HG03575 (cell line): Measurements from ENCODE around the gene NDST3.

Source experiments
- ATAC-seq: cut with Tn5 transposase; IDR thresholded peaks from one replicate; pipeline ENCODE4 v1.9.1; 2021; ENCODE audit not compliant: unreplicated experiment, insufficient number of reproducible peaks, low FRiP score; ENCODE audit errors: extremely low read depth

Gene NDST3

GRCh38 chr4:118076958-118077766, 42.9 kb downstream of the NDST3 start:
- no peak for ATAC-seq

DNA sequence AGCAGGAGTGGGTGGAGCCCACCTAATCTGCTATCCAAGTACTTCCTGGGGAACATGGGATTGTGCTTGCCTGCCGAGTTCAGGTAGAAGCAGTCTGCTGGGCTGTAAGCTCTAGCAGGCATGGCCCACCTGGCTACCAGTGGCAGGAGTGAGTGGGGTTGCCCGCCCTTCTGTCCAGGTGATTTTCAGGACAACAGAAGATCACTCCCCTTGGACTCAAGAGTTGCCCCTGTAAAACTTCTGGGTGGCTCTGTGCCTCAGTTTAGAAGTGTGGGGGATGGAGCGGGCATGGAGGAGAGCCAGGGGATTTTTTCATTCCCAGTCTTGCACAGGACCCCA, 43.5 kb downstream of the NDST3 start:
- no peak for ATAC-seq

DNA sequence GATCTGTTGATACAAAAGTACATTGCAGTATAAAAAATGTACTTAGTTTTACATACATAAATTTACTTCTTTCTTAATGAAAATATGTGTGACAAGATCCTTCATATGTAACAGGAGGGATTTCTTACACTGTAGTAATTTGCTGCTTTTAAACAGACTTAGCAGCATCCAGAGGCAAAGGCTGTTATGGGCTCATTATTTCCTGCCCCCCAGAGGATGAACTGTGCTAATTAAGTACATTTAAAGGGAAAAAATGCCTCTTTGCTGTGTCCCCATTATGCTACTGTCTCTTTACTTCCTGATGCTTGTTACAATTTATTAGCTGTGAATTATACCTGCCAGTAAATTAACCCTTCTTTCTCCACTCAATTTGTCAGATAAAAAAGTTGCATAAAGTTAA, 47.1 kb downstream of the NDST3 start:
- ATAC-seq = no peak

DNA sequence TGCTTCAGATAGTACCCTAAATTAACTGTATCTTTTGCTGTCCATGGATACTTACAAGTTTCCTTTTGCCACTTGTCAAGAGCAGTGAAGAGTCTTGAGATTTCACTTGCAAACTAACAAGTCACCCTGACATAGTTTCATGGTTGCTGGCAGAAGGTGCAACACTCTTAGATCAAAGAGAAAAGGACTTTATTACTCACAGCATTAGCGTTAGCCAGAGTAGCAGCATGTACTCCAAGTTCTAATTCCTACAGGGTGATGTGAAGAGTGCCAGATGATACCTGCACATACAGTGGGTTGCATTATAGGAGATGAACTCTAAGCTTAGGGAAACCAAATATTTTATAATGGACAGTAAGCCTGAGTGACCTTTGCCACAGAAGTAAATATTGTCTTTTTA, 47.9 kb downstream of the NDST3 start:
- no peak for ATAC-seq

- ATAC-seq = no peak
These were observed 51.4 kb downstream of the NDST3 start for GRCh38 chr4:118085700-118086099.

DNA sequence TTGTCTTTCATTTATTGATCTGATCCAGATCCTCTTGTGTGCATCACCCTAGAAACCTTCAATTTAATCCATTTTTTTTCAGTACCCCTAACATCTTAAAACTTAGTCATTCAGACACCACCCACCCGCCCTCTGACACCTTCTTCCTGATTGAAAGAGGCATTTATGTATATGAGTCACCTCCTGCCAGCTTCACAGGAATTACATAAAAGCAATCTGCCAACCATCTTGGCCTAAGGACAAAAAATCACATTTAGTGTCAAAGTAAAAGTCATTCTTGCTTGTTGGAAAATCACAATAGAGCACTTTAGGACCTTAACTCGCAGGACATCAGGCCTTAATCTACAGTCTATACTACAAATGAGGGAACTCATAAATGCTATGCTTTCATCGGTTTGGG, 52.1 kb downstream of the NDST3 start:
- no peak for ATAC-seq

DNA sequence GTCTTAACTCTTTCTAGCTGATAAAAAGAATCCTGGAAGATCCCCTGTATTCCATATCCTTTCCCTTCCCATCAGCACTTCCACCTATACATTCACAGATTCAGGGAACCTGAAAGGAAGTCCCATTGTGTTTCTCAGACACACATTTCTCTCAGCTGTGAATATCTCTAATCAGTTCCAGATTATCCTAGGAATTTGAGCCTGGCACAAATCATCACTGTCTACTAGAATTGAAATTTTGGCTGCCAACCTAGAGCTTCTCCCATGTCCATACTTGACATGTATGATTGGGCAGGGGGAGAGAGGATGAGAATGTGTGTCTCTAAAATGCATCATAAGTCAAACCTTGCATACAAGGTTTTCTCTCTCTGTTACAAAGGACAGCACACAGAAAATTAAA, 53.1 kb downstream of the NDST3 start:
- no peak for ATAC-seq

DNA sequence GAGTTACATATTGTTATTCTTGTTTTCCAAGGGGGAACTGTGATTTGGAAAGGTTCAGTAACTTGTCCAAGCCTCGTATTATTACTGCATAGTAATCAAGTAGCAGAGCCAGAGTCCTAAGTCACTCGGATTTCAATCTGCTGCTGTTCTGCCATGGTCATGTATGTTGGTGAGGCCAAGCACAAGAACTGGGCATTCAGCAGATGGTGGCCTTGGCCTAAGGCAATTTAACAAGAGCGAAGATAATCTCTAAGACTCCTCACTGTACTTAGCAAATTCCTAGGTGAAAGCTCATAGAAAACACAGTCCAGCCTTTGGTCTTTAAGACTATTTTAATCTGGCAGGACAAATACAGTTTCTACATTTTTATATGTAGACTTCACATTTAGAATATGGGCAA, 64.8 kb downstream of the NDST3 start:
- no peak for ATAC-seq

- no peak for ATAC-seq
These were observed 67.9 kb downstream of the NDST3 start for GRCh38 chr4:118102195-118102594.

GRCh38 chr4:118112117-118113046, 78.1 kb downstream of the NDST3 start:
- ATAC-seq = no peak

DNA sequence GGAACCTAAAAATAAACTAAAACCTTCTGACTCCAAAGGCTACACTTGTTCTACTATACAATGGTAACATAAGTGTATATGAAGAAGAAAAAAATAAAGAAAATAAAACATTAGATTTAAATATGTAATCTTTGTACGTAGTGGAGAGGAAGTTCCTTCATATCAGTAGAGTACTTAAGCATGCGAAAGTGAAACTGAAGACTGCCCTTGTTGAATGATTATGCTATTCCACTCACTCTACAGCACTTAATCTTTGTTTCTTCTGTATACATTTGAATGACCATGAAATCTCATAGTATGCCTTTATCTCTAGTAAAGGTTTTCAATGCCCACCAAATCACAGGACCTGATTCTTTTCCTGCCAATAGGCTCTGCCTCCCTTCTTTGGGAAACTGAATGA, 78.9 kb downstream of the NDST3 start:
- ATAC-seq = no peak

GRCh38 chr4:118114720-118115119, 80.4 kb downstream of the NDST3 start:
- ATAC-seq = no peak

- ATAC-seq = no peak
These were observed 86.0 kb downstream of the NDST3 start for GRCh38 chr4:118120120-118120760.

DNA sequence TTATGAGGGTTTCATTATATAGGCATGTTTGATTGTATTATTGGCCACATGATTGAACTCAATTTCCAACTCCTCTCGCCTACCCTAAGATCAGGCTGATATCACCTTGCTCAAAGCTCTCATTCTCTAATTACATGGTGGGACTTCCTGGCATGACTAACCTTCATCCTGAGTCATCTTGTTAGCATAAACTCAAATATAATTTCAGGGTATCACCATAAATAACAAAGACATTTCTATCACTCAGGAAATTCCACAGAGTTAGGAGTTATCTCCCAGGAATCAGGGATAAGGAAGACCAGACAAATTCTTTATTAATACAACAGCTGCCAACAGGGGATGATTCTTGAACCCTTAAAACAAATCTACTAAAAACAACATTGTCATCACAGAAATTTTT, 90.7 kb downstream of the NDST3 start:
- no peak for ATAC-seq

DNA sequence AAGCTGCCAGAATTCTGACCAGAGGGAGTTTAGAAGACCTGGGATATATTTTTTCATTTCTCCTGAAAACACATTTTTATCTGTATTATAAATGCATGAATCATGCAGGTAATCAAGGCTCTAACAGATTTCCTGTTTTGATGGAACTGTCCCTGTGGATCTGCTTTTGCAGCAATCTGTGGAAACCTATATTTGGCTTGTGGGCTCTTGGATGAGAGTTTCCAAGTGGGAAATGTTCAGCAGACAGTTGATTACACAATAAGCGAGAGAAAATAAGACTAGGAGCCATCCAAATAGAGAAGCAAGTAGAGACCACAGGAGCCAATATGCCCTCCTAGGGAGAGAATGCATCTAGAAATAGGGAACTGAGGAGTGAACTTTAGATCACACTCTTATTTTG, 105.0 kb downstream of the NDST3 start:
- ATAC-seq = no peak

GRCh38 chr4:118141240-118141639, 107.0 kb downstream of the NDST3 start:
- no peak for ATAC-seq

DNA sequence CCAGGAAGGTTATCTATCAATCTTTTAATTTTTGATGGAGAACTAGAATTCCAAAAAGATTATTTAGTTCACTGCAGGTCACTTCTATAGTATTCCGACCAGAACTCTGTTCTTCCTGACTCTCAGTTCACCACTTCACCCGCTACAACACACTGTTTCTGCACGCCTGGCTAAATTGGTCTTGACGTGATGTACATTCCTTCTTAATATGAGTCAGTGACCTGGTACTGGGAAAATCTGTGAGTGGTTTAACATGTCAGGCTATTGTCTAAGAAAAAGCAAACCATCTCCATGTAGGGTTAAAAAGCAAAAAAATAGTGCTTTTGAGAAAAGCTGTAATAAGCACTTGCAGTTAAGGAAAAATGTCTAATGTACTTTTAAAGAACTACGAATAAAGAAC, 120.4 kb downstream of the NDST3 start:
- no peak for ATAC-seq

GRCh38 chr4:118155516-118155915, 121.2 kb downstream of the NDST3 start:
- no peak for ATAC-seq

DNA sequence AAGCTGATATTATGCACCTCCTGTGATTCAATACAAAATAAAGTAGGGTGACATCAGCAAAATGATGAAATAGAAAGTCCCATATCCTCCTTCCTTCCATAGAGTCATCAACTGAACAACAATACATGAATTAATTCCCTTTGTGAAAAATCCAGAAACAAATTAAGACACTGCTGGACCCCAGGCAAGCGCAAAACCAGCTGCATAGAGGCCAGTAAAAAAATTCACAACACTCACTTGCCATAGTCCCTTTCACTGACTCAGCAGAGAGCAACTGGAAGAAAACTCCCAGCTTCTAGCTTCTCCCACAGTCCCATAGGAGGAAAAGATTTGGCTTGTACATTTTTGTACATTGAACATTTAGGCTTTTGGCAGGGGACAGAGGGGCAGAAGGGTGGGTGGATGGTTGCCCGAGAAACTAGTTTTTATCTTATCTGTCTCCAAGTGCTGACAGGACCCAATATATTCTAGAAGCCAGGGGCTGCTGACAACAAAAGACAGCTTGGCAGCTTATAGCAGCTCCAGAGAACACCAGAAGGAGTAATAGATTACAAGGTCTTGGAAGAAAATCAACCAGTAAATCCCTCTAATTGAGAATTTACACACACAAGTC, 124.6 kb downstream of the NDST3 start:
- ATAC-seq = no peak
